Myocyte (in vitro differentiated cells): Measurements from ENCODE around the gene IKZF2. TPM values are rescaled to one million over a fixed set of nuclear protein-coding genes. Genes with fewer than 3 reads are reported as not detected.
"Not testable (repeated sequence)": the region's sequence is repeated elsewhere in the genome, so short reads cannot be mapped to it uniquely, and the experiment has no call there.

ENCODE experiments used
- DNase-seq: peaks from one replicate; pipeline ENCODE4 v3.0.0-alpha.2; 2012; ENCODE audit warnings: low read depth
- total RNA-seq: library from RNA; depleted of rRNA; stranded (reverse); fragments of >200 nt; gene quantifications from 2 replicates; pipeline ENCODE4 v1.2.3, GENCODE V29; 2014

IKZF2 gene
- total RNA-seq, 1 donor from 2014 or later: 4.5 TPM

GRCh38 chr2:213057977-213058376, 93.4 kb downstream of the IKZF2 start:
- DNase-seq: no peak

GRCh38 chr2:213046431-213046830, 105.0 kb downstream of the IKZF2 start:
- no peak for DNase-seq

- DNase-seq: no peak
These were observed 107.8 kb downstream of the IKZF2 start for GRCh38 chr2:213043566-213043965.

GRCh38 chr2:213042262-213042661, 109.2 kb downstream of the IKZF2 start:
- no peak for DNase-seq

GRCh38 chr2:213036836-213037235, 114.6 kb downstream of the IKZF2 start:
- DNase-seq: peak; percentile 22

- no peak for DNase-seq
These were observed 116.8 kb downstream of the IKZF2 start for GRCh38 chr2:213034585-213034984.

- no peak for DNase-seq
These were observed 118.8 kb downstream of the IKZF2 start for GRCh38 chr2:213032607-213033006.

GRCh38 chr2:213022987-213023386, 128.4 kb downstream of the IKZF2 start:
- no peak for DNase-seq

GRCh38 chr2:213021971-213022899, 129.2 kb downstream of the IKZF2 start:
- DNase-seq: peak; percentile 79

GRCh38 chr2:213020913-213021312, 130.5 kb downstream of the IKZF2 start:
- not testable (repeated sequence) for DNase-seq

- DNase-seq: no peak
These were observed 131.1 kb downstream of the IKZF2 start for GRCh38 chr2:213020268-213020667.

GRCh38 chr2:213019368-213019767, 132.0 kb downstream of the IKZF2 start:
- no peak for DNase-seq

GRCh38 chr2:213018340-213018901, 133.0 kb downstream of the IKZF2 start:
- DNase-seq: no peak

GRCh38 chr2:213017404-213017803, 134.0 kb downstream of the IKZF2 start:
- DNase-seq: no peak

GRCh38 chr2:213016984-213017351, 134.4 kb downstream of the IKZF2 start:
- DNase-seq: no peak

- no peak for DNase-seq
These were observed 135.0 kb downstream of the IKZF2 start for GRCh38 chr2:213016166-213016983.

- no peak for DNase-seq
These were observed 135.8 kb downstream of the IKZF2 start for GRCh38 chr2:213015387-213016165.

- DNase-seq: no peak
These were observed 137.4 kb downstream of the IKZF2 start for GRCh38 chr2:213013979-213014378.

GRCh38 chr2:213011505-213011904, 139.9 kb downstream of the IKZF2 start:
- DNase-seq: no peak

GRCh38 chr2:213010106-213010779, 141.2 kb downstream of the IKZF2 start:
- DNase-seq: no peak
